HG03342 (cell line): Measurements from ENCODE around the gene GZF1.

Source experiments
- ATAC-seq: cut with Tn5 transposase; IDR thresholded peaks from one replicate; pipeline ENCODE4 v1.9.1; 2021; ENCODE audit warnings: mild to moderate bottlenecking, moderate library complexity; ENCODE audit not compliant: unreplicated experiment

GZF1 gene

GRCh38 chr20:23404196-23404595, 42.2 kb downstream of the GZF1 start:
- no peak for ATAC-seq

- no peak for ATAC-seq
Measured at GRCh38 chr20:23406880-23407279, 44.9 kb downstream of the GZF1 start.

GRCh38 chr20:23407781-23408464, 45.9 kb downstream of the GZF1 start:
- peak; percentile 93 for ATAC-seq

- ATAC-seq = no peak
Measured at GRCh38 chr20:23408957-23409356, 47.0 kb downstream of the GZF1 start.

- ATAC-seq = no peak
Measured at GRCh38 chr20:23409800-23410199, 47.8 kb downstream of the GZF1 start.

GRCh38 chr20:23410916-23411695, 49.1 kb downstream of the GZF1 start:
- ATAC-seq = no peak

GRCh38 chr20:23412026-23412425, 50.0 kb downstream of the GZF1 start:
- no peak for ATAC-seq

- ATAC-seq = no peak
Measured at GRCh38 chr20:23413862-23414422, 52.0 kb downstream of the GZF1 start.

- no peak for ATAC-seq
Measured at GRCh38 chr20:23414526-23415188, 52.7 kb downstream of the GZF1 start.

GRCh38 chr20:23415555-23415954, 53.6 kb downstream of the GZF1 start:
- ATAC-seq = no peak

GRCh38 chr20:23415959-23416583, 54.1 kb downstream of the GZF1 start:
- ATAC-seq = no peak

- no peak for ATAC-seq
Measured at GRCh38 chr20:23417861-23418260, 55.9 kb downstream of the GZF1 start.

GRCh38 chr20:23419657-23419994, 57.6 kb downstream of the GZF1 start:
- ATAC-seq = no peak

- ATAC-seq = peak; percentile 25
Measured at GRCh38 chr20:23419995-23420901, 58.3 kb downstream of the GZF1 start.

- ATAC-seq = peak; percentile 98
Measured at GRCh38 chr20:23420943-23421931, 59.3 kb downstream of the GZF1 start, which contains the start of gene NAPB. Gene NAPB (minus strand): TSS chr20:23421488. CDS start chr20:23421402, 86 bp downstream.
